T-helper 17 cell (primary cell): ENCODE measurements around the gene TBL2. TPM values are rescaled to one million over a fixed set of nuclear protein-coding genes. Genes with fewer than 3 reads are reported as not detected.
"Not testable (repeated sequence)": the region's sequence is repeated elsewhere in the genome, so short reads cannot be mapped to it uniquely, and the experiment has no call there.

ENCODE experiments used
- ATAC-seq: fragments of 150-1000 bp; cut with Tn5 transposase; 2 replicates; pipeline ENCODE4 v1.10.0; 2021; ENCODE audit warnings: mild to moderate bottlenecking, moderate library complexity
- DNase-seq, 3 donors: peaks; one replicate each; pipeline versions ENCODE4 v3.0.0 to v3.0.0-alpha.2; 2020 to 2021
- H3K9me3 ChIP-seq: one replicate; pipeline ENCODE4 v1.7.0; 2013; ENCODE audit warnings: low read length, mild to moderate bottlenecking; ENCODE audit not compliant: control insufficient read depth, poor library complexity, severe bottlenecking
- H3K27ac Mint-ChIP-seq: one replicate; pipeline ENCODE4 v1.8.0; 2022; ENCODE audit warnings: mild to moderate bottlenecking, moderate library complexity, mixed read lengths
- H3K27me3 Mint-ChIP-seq: one replicate; pipeline ENCODE4 v1.8.0; 2022; ENCODE audit warnings: mixed read lengths
- H3K36me3 Mint-ChIP-seq: one replicate; pipeline ENCODE4 v1.8.0; 2022; ENCODE audit warnings: low read depth, mixed read lengths
- H3K4me1 Mint-ChIP-seq: one replicate; pipeline ENCODE4 v1.8.0; 2022; ENCODE audit warnings: mild to moderate bottlenecking, mixed read lengths
- H3K4me3 Mint-ChIP-seq: one replicate; pipeline ENCODE4 v1.8.0; 2022; ENCODE audit warnings: mild to moderate bottlenecking, moderate library complexity, mixed read lengths
- total RNA-seq, 4 donors: library from RNA in 2 of 4; stranded (reverse) in 2 of 4; gene quantifications; one replicate each; pipeline ENCODE4 v1.2.3 and lab custom pipeline; 2022 to 2026

TBL2 gene
- total RNA-seq, result 10 to 100 TPM; 15.3 to 22.9 TPM
- 12.5 to 34.5 reads per million in 2 donors for total RNA-seq (lab: John Stamatoyannopoulos, UW)

- H3K4me1 Mint-ChIP-seq, result peaks cover 25% of the 10 kb centered on the region
- peak; percentile 90 for ATAC-seq
Measured at GRCh38 chr7:73578342-73579128, at the start of gene TBL2. Gene TBL2 (minus strand): TSS chr7:73578579. CDS start chr7:73578549, 30 bp downstream.

GRCh38 chr7:73626814-73627213 is 48.4 kb upstream of the TBL2 start:
- H3K4me1 Mint-ChIP-seq, result peaks cover 6% of the 10 kb centered on the region
- ATAC-seq (no peak), DNase-seq (no peak)
- peaks cover 49% of the 10 kb centered on the region for H3K27me3 Mint-ChIP-seq
- no peaks in the 10 kb centered on the region for H3K9me3 ChIP-seq
- no peak overlapping the region for H3K27ac Mint-ChIP-seq
- no peak overlapping the region for H3K4me3 Mint-ChIP-seq
- H3K36me3 Mint-ChIP-seq, result no peaks in the 10 kb centered on the region

More at GRCh38 chr7:73578342-73579128, at the start of gene TBL2:
- peak within 1 kb of the TSS; percentile 94 for H3K27ac Mint-ChIP-seq
- H3K27me3 Mint-ChIP-seq, result no peaks in the 10 kb centered on the region
- peaks cover 2% of the 10 kb centered on the region for H3K36me3 Mint-ChIP-seq
- no peaks in the 10 kb centered on the region for H3K9me3 ChIP-seq
- DNase-seq, result peak; percentile 99 to 100 (median 99)
- H3K4me3 Mint-ChIP-seq, result peak within 1 kb of the TSS; percentile 96

- Mint-ChIP-seq H3K27ac (no peak overlapping the region), H3K36me3 (no peaks in the 10 kb centered on the region), H3K4me3 (no peak overlapping the region), H3K27me3 (peaks cover 53% of the 10 kb centered on the region), H3K4me1 (peaks cover 6% of the 10 kb centered on the region)
- ATAC-seq (no peak), DNase-seq (no peak)
- H3K9me3 ChIP-seq, result no peaks in the 10 kb centered on the region
Measured at GRCh38 chr7:73625276-73625675, 46.9 kb upstream of the TBL2 start.

DNA sequence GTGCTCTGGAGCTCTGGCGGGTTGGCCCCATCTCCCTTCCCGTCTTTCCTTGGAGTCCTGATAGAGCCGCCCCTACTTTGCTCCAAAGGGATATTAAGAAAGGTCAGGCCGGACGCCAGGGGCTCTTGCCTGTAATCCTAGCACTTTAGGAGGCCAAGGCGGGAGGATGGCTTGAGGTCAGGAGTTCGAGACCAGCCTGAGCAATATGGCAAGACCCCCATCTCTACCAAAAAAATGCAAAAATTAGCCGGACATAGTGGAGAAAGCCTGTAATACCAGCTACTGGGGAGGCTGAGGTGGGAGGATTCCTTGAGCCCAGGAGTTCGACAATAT is 46.3 kb upstream of the TBL2 start:
- peak overlapping the region; percentile 65 for H3K4me3 Mint-ChIP-seq
- no peak for ATAC-seq
- H3K36me3 Mint-ChIP-seq, result no peaks in the 10 kb centered on the region
- H3K27ac Mint-ChIP-seq, result no peak overlapping the region
- peaks cover 58% of the 10 kb centered on the region for H3K27me3 Mint-ChIP-seq
- no peaks in the 10 kb centered on the region for H3K9me3 ChIP-seq
- peaks cover 6% of the 10 kb centered on the region for H3K4me1 Mint-ChIP-seq
- no peak for DNase-seq

GRCh38 chr7:73623798-73624668 is 45.7 kb upstream of the TBL2 start, which contains the start of gene MLXIPL:
Gene MLXIPL (minus strand): TSS chr7:73624522. CDS start chr7:73624492, 30 bp downstream.
- Mint-ChIP-seq H3K27me3 (peaks cover 58% of the 10 kb centered on the region), H3K4me3 (peak within 1 kb of the TSS; percentile 65), H3K27ac (no peak within 1 kb of the TSS), H3K36me3 (no peaks in the 10 kb centered on the region), H3K4me1 (peaks cover 6% of the 10 kb centered on the region)
- no peaks in the 10 kb centered on the region for H3K9me3 ChIP-seq
- ATAC-seq, result peak; percentile 89
- DNase-seq, result peak; percentile 27 to 53 (median 50)

DNA sequence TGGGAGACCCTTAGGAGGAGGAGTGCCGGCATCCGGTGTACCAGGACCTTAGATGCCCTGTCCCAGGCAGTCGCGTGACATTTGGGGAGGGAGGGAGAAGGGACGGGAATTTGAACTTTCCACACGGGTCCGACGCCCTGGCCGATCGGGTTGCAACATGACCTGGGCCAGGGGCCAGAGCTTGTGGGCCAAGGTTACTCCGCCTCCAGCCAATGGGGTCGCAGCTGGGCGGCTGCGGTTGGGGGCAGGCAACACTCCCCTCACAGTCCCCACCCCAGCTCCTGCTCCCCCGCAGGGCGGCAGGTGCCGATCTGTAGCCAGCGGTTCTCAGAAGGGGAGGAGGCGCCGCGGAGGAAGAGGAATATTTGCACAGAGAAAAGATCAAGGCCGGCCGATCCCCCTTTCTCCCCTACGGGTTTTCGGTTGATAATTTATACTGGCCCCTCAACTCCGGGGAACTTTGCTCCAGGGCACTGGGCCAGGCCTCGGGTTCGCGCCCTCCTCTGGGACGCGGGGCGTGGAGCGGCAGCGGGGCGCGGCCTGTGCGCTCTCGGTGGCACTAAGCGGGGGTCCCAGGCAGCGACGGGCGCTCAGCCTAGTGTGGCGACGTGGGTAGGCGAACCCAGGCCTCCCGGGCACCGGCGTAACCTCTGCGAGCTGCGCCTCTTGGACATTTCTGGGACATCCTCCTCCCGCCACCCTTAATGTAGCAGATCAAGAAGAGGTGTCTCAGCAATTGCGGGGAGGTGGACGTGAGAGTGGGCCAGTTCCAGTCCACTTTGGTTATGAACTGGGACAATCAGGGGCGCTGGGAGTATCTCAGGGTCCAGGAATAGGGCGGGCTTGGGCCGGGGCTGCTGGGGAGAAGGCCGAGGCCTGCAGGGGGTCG is 44.8 kb upstream of the TBL2 start:
- H3K36me3 Mint-ChIP-seq, result no peaks in the 10 kb centered on the region
- H3K4me1 Mint-ChIP-seq, result peaks cover 6% of the 10 kb centered on the region
- H3K27me3 Mint-ChIP-seq, result peaks cover 57% of the 10 kb centered on the region
- DNase-seq, result no peak
- no peak overlapping the region for H3K27ac Mint-ChIP-seq
- H3K9me3 ChIP-seq, result no peaks in the 10 kb centered on the region
- H3K4me3 Mint-ChIP-seq, result peak overlapping the region; percentile 65
- ATAC-seq, result peak; percentile 22

GRCh38 chr7:73622527-73622908 is 44.1 kb upstream of the TBL2 start:
- Mint-ChIP-seq H3K4me1 (peaks cover 6% of the 10 kb centered on the region), H3K36me3 (no peaks in the 10 kb centered on the region), H3K27ac (no peak overlapping the region), H3K27me3 (peaks cover 51% of the 10 kb centered on the region), H3K4me3 (peak overlapping the region; percentile 19)
- no peak for ATAC-seq
- no peaks in the 10 kb centered on the region for H3K9me3 ChIP-seq
- no peak for DNase-seq

GRCh38 chr7:73621168-73622063 is 43.0 kb upstream of the TBL2 start:
- Mint-ChIP-seq H3K27ac (no peak overlapping the region), H3K4me1 (peaks cover 6% of the 10 kb centered on the region), H3K27me3 (peaks cover 47% of the 10 kb centered on the region), H3K36me3 (no peaks in the 10 kb centered on the region), H3K4me3 (no peak overlapping the region)
- DNase-seq, result no peak
- no peak for ATAC-seq
- H3K9me3 ChIP-seq, result no peaks in the 10 kb centered on the region

DNA sequence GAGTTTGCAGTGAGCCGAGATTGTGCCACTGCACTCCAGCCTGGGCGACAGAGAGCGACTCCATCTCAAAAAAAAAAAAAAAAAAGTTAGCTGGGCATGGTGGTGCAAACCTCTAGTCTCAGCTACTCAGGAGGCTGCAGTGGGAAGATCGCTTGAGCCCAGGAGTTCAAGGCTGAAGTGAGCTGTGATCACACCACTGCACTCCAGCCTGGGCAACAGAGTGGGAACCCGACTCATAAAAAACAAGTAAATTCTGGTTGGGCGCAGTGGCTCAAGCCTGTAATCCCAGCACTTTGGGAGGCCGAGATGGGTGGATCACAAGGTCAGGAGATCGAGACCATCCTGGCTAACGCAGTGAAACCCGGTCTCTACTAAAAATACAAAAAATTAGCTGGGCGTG is 41.0 kb upstream of the TBL2 start:
- not testable (repeated sequence) for H3K4me3 Mint-ChIP-seq, ATAC-seq, H3K27ac Mint-ChIP-seq, H3K9me3 ChIP-seq, H3K4me1 Mint-ChIP-seq, H3K36me3 Mint-ChIP-seq, DNase-seq
- peaks cover 44% of the 10 kb centered on the region for H3K27me3 Mint-ChIP-seq

DNA sequence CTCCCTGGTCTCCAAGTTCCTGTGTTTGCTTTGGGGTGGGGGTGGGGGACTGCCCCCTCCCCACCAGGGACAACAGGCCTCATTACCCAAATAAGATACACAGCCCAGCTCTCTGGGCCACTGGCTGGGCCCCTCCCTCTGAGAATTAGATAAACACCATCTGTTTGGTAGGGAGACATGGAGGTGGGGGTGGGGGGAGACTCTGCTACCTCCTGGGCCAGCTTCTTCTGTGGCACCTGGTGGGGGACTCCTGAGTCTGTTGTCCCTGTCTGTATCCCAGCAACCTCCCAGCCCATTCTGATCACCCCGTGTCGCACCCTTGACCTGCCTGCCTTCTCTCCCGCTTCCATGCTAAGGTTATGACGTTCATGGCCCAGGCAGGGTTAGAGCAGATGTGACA is 40.2 kb upstream of the TBL2 start:
- H3K27ac Mint-ChIP-seq, result no peak overlapping the region
- H3K4me3 Mint-ChIP-seq, result no peak overlapping the region
- peaks cover 3% of the 10 kb centered on the region for H3K4me1 Mint-ChIP-seq
- DNase-seq, result no peak
- H3K27me3 Mint-ChIP-seq, result peaks cover 52% of the 10 kb centered on the region
- no peaks in the 10 kb centered on the region for H3K36me3 Mint-ChIP-seq
- ATAC-seq, result no peak
- no peaks in the 10 kb centered on the region for H3K9me3 ChIP-seq

GRCh38 chr7:73617520-73617919 is 39.1 kb upstream of the TBL2 start:
- H3K27ac Mint-ChIP-seq, DNase-seq, ATAC-seq, H3K9me3 ChIP-seq, H3K4me1 Mint-ChIP-seq, H3K36me3 Mint-ChIP-seq, H3K4me3 Mint-ChIP-seq: not testable (repeated sequence)
- H3K27me3 Mint-ChIP-seq, result peaks cover 55% of the 10 kb centered on the region

DNA sequence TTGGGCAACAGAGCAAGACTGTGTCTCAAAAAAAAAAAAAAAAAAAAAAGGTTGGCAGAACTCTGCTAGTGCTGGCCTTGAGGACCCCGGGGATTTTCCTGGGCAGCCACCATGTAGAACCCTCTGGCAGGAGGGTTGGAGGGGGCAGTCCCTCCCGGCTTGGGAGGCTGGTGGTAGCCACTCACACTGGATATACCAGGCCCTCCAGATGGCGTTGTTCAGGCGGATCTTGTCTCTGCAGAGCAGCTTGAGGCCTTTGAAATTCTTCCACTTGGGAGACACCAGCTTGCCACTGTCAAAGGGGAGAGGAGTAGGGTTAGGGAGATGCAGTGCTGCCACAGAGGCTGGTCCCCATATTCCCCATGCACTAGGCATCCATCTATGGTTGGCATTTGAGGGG is 37.5 kb upstream of the TBL2 start:
- Mint-ChIP-seq H3K27ac (no peak overlapping the region), H3K27me3 (peaks cover 56% of the 10 kb centered on the region), H3K4me3 (no peak overlapping the region), H3K36me3 (no peaks in the 10 kb centered on the region), H3K4me1 (peaks cover 3% of the 10 kb centered on the region)
- no peaks in the 10 kb centered on the region for H3K9me3 ChIP-seq
- DNase-seq, result no peak
- ATAC-seq, result no peak
